Measurements from ENCODE around the gene APOLD1.
"Not testable (repeated sequence)": the region's sequence is repeated elsewhere in the genome, so short reads cannot be mapped to it uniquely, and the experiment has no call there.

APOLD1 gene

GRCh38 chr12:12800406-12801180 lies 15.1 kb downstream of the APOLD1 start:
- TF ChIP-seq CTCF (IDR thresholded peaks at IDR 0.05), result no peak
- H3K4me1 Mint-ChIP-seq, result peaks cover 56% of the 10 kb centered on the region
- no peaks in the 10 kb centered on the region for H3K36me3 Mint-ChIP-seq (ENCODE audit: low read depth)
- H3K9me3 Mint-ChIP-seq, result peaks cover 7% of the 10 kb centered on the region
- peak overlapping the region; percentile 77 for H3K27ac Mint-ChIP-seq
- H3K27me3 Mint-ChIP-seq (ENCODE audit: low read depth, poor library complexity), result peaks cover 10% of the 10 kb centered on the region
- DNase-seq, result no peak
- H3K4me3 Mint-ChIP-seq, result no peak overlapping the region

- not testable (repeated sequence) for H3K27ac Mint-ChIP-seq; H3K27me3 Mint-ChIP-seq (ENCODE audit: low read depth, poor library complexity); H3K4me3 Mint-ChIP-seq; DNase-seq; H3K36me3 Mint-ChIP-seq (ENCODE audit: low read depth); H3K9me3 Mint-ChIP-seq
- H3K4me1 Mint-ChIP-seq, result peaks cover 56% of the 10 kb centered on the region
These were observed 16.2 kb downstream of the APOLD1 start for GRCh38 chr12:12801656-12802055.

- Mint-ChIP-seq H3K36me3 (ENCODE audit: low read depth) (no peaks in the 10 kb centered on the region), H3K27me3 (ENCODE audit: low read depth, poor library complexity) (peaks cover 10% of the 10 kb centered on the region), H3K27ac (no peak overlapping the region), H3K4me3 (no peak overlapping the region), H3K9me3 (peaks cover 4% of the 10 kb centered on the region), H3K4me1 (peaks cover 59% of the 10 kb centered on the region)
- DNase-seq, result no peak
- TF ChIP-seq CTCF (IDR thresholded peaks at IDR 0.05), result no peak
These were observed 17.7 kb downstream of the APOLD1 start for GRCh38 chr12:12803186-12803585.

- Mint-ChIP-seq H3K9me3 (peaks cover 4% of the 10 kb centered on the region), H3K36me3 (ENCODE audit: low read depth) (no peaks in the 10 kb centered on the region), H3K4me1 (peaks cover 61% of the 10 kb centered on the region), H3K27ac (no peak overlapping the region), H3K27me3 (ENCODE audit: low read depth, poor library complexity) (peaks cover 10% of the 10 kb centered on the region), H3K4me3 (no peak overlapping the region)
- no peak for DNase-seq
- no peak for TF ChIP-seq CTCF (IDR thresholded peaks at IDR 0.05)
These were observed 18.6 kb downstream of the APOLD1 start for GRCh38 chr12:12804011-12804410.

- Mint-ChIP-seq H3K4me3 (no peak overlapping the region), H3K36me3 (ENCODE audit: low read depth) (no peaks in the 10 kb centered on the region), H3K4me1 (peaks cover 62% of the 10 kb centered on the region), H3K9me3 (peaks cover 2% of the 10 kb centered on the region), H3K27ac (no peak overlapping the region), H3K27me3 (ENCODE audit: low read depth, poor library complexity) (peaks cover 9% of the 10 kb centered on the region)
- TF ChIP-seq CTCF (IDR thresholded peaks at IDR 0.05), result no peak
- DNase-seq, result no peak
These were observed 19.0 kb downstream of the APOLD1 start for GRCh38 chr12:12804432-12804886.

GRCh38 chr12:12806784-12807516 lies 21.5 kb downstream of the APOLD1 start:
- H3K9me3 Mint-ChIP-seq, result no peaks in the 10 kb centered on the region
- no peak overlapping the region for H3K27ac Mint-ChIP-seq
- H3K4me3 Mint-ChIP-seq, result no peak overlapping the region
- no peak for TF ChIP-seq CTCF (IDR thresholded peaks at IDR 0.05)
- H3K36me3 Mint-ChIP-seq (ENCODE audit: low read depth), result no peaks in the 10 kb centered on the region
- DNase-seq, result no peak
- peaks cover 6% of the 10 kb centered on the region for H3K27me3 Mint-ChIP-seq (ENCODE audit: low read depth, poor library complexity)
- H3K4me1 Mint-ChIP-seq, result peaks cover 64% of the 10 kb centered on the region

GRCh38 chr12:12807517-12807903 lies 22.1 kb downstream of the APOLD1 start:
- not testable (repeated sequence) for DNase-seq; H3K4me3 Mint-ChIP-seq; H3K36me3 Mint-ChIP-seq (ENCODE audit: low read depth); H3K27ac Mint-ChIP-seq; H3K27me3 Mint-ChIP-seq (ENCODE audit: low read depth, poor library complexity); H3K9me3 Mint-ChIP-seq
- H3K4me1 Mint-ChIP-seq, result peaks cover 58% of the 10 kb centered on the region

Measured in nephron progenitor cell (in vitro differentiated cells).